ENCODE data around the gene FUT2.
A peak's percentile ranks its signal among the peaks of the same experiment; 100 is the strongest.
"Not testable (repeated sequence)": the region's sequence is repeated elsewhere in the genome, so short reads cannot be mapped to it uniquely, and the experiment has no call there.

Gene FUT2

DNA sequence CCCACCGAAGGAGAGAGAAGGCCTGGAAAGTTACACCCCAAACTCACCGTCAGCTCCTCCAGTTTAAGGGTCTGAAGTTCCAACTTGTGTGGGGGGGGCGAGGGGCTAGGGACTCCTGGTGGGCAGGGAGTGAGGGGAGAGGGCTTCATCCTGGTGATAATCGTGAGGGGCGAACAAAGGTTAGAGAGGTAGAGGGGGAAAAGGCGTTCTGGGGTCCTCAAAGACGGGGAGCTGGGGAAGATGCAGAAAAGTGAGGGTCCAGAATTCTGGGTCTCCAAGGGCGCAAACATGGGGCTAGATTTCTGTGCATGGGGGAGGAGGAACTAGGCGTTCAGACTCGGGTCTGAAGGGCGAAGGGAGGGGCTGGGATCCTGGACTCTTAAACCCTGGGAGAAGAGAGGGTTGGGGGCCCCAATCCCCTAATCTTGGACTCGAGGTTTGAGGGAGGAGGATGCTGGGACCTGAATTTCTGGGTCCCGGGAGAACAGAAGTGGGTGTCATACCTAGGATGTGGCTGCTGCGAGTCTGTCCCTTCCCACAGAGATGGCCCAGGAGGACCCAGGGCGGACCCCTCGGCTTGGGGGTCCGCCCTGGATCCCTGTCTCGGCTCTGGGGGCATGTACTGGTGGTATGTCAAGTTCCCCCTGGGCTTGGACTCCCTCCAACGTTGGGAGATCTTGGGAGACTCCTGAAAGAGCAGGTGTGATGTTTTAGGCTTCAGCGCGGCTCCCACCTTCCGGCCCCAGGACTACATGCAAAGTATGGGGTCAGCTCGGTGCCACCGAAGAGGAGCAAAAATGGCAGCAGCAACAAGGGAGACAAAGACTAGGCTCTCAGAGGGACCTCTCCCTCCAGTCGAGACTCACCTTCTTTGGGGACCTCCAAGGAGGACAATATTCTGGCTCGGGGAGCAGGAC, 19.2 kb downstream of the FUT2 start:
- TF ChIP-seq, protein P1, sequence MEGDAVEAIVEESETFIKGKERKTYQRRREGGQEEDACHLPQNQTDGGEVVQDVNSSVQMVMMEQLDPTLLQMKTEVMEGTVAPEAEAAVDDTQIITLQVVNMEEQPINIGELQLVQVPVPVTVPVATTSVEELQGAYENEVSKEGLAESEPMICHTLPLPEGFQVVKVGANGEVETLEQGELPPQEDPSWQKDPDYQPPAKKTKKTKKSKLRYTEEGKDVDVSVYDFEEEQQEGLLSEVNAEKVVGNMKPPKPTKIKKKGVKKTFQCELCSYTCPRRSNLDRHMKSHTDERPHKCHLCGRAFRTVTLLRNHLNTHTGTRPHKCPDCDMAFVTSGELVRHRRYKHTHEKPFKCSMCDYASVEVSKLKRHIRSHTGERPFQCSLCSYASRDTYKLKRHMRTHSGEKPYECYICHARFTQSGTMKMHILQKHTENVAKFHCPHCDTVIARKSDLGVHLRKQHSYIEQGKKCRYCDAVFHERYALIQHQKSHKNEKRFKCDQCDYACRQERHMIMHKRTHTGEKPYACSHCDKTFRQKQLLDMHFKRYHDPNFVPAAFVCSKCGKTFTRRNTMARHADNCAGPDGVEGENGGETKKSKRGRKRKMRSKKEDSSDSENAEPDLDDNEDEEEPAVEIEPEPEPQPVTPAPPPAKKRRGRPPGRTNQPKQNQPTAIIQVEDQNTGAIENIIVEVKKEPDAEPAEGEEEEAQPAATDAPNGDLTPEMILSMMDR (IDR thresholded peaks at IDR 0.05): no peak
- no peaks in the 10 kb centered on the region for H3K9me3 ChIP-seq (ENCODE audit: control insufficient read depth, low read length)
- H3K27me3 ChIP-seq (ENCODE audit: control insufficient read depth, insufficient read depth, low read length): no peaks in the 10 kb centered on the region
- H2AFZ ChIP-seq: peak overlapping the region; percentile 55
- peaks cover 2% of the 10 kb centered on the region for H3K4me1 ChIP-seq
- H3K9ac ChIP-seq: peak overlapping the region; percentile 3
- peak overlapping the region; percentile 78 for H3K4me3 ChIP-seq (ENCODE audit: low read depth, low read length)
- peak overlapping the region; percentile 83 for H3K4me2 ChIP-seq (ENCODE audit: low read length)
- peak overlapping the region; percentile 70 for H3K27ac ChIP-seq
- no peaks in the 10 kb centered on the region for H3K36me3 ChIP-seq (ENCODE audit: control insufficient read depth, insufficient read depth, low read length)
- H3K79me2 ChIP-seq: no peaks in the 10 kb centered on the region

GRCh38 chr19:48715681-48716171, 20.0 kb downstream of the FUT2 start:
- Histone ChIP-seq H3K4me2 (ENCODE audit: low read length) (no peak overlapping the region), H3K9ac (no peak overlapping the region), H2AFZ (no peak overlapping the region), H3K36me3 (ENCODE audit: control insufficient read depth, insufficient read depth, low read length) (no peaks in the 10 kb centered on the region), H3K4me1 (peaks cover 2% of the 10 kb centered on the region), H3K27ac (no peak overlapping the region), H3K79me2 (no peaks in the 10 kb centered on the region), H3K9me3 (ENCODE audit: control insufficient read depth, low read length) (no peaks in the 10 kb centered on the region), H3K27me3 (ENCODE audit: control insufficient read depth, insufficient read depth, low read length) (no peaks in the 10 kb centered on the region), H3K4me3 (ENCODE audit: low read depth, low read length) (no peak overlapping the region)
- TF ChIP-seq, protein P1 (IDR thresholded peaks at IDR 0.05): no peak

DNA sequence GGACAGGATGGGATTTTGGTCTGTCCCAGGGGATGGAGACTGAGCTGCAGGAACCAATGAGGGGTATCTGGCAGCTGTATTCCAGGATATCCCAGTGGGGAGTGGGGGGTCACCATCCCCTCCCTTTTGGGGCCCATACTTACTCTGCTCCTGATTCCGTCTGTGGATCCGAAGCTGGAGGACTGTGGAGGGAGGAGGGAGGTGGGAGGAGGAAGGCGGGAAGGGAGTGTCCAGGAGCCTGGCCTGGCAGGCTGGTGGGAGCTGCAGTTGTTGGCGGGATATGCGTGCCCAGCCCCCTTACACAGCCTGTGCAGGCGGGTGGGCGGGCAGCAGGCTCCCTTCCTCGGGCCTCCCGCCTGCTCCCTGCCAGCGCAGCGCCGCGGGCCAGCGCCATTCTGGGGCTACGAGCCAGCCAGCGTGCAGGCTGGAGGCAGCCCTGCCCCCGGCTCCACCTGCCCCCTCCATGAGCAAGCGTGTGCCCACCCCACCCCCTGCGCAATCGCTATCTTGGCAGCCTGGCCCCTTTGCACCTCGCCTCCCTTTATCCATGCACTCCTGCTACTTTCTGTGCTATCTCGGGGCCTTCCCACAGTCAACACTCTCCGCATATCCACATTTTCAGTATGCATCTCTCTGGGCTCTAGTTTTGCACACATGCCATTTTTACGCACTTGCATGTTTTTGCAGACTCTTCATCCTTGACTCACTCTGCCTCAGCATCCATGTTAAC, 21.0 kb downstream of the FUT2 start:
- TF ChIP-seq, protein P1 (IDR thresholded peaks at IDR 0.05): no peak
- no peak overlapping the region for H3K9ac ChIP-seq
- H3K27me3 ChIP-seq (ENCODE audit: control insufficient read depth, insufficient read depth, low read length): no peaks in the 10 kb centered on the region
- peaks cover 2% of the 10 kb centered on the region for H3K4me1 ChIP-seq
- H3K4me3 ChIP-seq (ENCODE audit: low read depth, low read length): no peak overlapping the region
- H2AFZ ChIP-seq: peak overlapping the region; percentile 50
- H3K27ac ChIP-seq: peak overlapping the region; percentile 47
- H3K4me2 ChIP-seq (ENCODE audit: low read length): peak overlapping the region; percentile 21
- no peaks in the 10 kb centered on the region for H3K36me3 ChIP-seq (ENCODE audit: control insufficient read depth, insufficient read depth, low read length)
- no peaks in the 10 kb centered on the region for H3K79me2 ChIP-seq
- no peaks in the 10 kb centered on the region for H3K9me3 ChIP-seq (ENCODE audit: control insufficient read depth, low read length)

- H3K27ac ChIP-seq; H3K4me3 ChIP-seq (ENCODE audit: low read depth, low read length); H3K4me2 ChIP-seq (ENCODE audit: low read length); H3K79me2 ChIP-seq; H3K27me3 ChIP-seq (ENCODE audit: control insufficient read depth, insufficient read depth, low read length); H3K9me3 ChIP-seq (ENCODE audit: control insufficient read depth, low read length); H3K9ac ChIP-seq; H3K36me3 ChIP-seq (ENCODE audit: control insufficient read depth, insufficient read depth, low read length); H3K4me1 ChIP-seq; H2AFZ ChIP-seq: not testable (repeated sequence)
These were observed 22.3 kb downstream of the FUT2 start for GRCh38 chr19:48718106-48718505.

DNA sequence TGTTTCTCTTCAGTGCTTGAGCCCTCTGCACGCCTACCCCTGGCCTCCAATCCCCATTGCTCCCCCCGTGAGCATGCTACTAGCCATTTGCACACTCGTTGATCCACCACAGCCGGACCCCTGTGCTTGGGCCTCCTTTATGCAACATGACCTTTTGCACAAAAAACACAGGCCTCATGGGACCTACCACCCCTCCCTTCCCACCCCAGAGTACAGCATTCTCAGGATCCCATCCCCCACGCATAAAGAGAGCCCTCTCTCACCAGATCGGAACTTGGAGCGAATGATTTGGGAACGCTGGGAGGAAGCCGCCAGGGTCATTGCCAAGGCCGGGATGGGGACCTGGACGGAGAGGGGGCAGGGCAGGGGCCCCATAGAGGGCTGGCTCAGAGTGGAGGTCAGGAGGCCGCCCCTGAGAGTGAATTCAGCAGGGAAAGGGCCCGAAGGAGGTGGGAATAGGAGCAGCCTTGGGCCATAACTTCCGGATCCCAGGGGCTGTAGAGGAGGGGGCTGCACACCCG, 23.0 kb downstream of the FUT2 start:
- H3K36me3 ChIP-seq (ENCODE audit: control insufficient read depth, insufficient read depth, low read length): no peaks in the 10 kb centered on the region
- peak overlapping the region; percentile 77 for H3K27ac ChIP-seq
- peak overlapping the region; percentile 29 for H3K9ac ChIP-seq
- peak overlapping the region; percentile 72 for H3K4me3 ChIP-seq (ENCODE audit: low read depth, low read length)
- TF ChIP-seq, protein P1 (IDR thresholded peaks at IDR 0.05): no peak
- no peaks in the 10 kb centered on the region for H3K27me3 ChIP-seq (ENCODE audit: control insufficient read depth, insufficient read depth, low read length)
- H3K4me1 ChIP-seq: peaks cover 2% of the 10 kb centered on the region
- no peaks in the 10 kb centered on the region for H3K79me2 ChIP-seq
- H3K9me3 ChIP-seq (ENCODE audit: control insufficient read depth, low read length): no peaks in the 10 kb centered on the region
- peak overlapping the region; percentile 82 for H3K4me2 ChIP-seq (ENCODE audit: low read length)
- peak overlapping the region; percentile 52 for H2AFZ ChIP-seq

All from parathyroid adenoma (tissue), 2 donors.